GM12875 (cell line): ENCODE data around the gene ESRRA.
A peak's percentile ranks its signal among the peaks of the same experiment; 100 is the strongest.

ENCODE experiments used
- H3K4me3 ChIP-seq: one replicate; pipeline ENCODE4 v1.5.1; 2011; ENCODE audit warnings: low read depth, low read length, control low read depth
- CTCF ChIP-seq: IDR thresholded peaks from 2 replicates; pipeline ENCODE4 v1.5.1; 2011; ENCODE audit warnings: low read depth, mild to moderate bottlenecking, control low read depth, inconsistent platforms, low read length, moderate library complexity, borderline replicate concordance; ENCODE audit not compliant: insufficient read depth

The ESRRA gene

GRCh38 chr11:64305075-64305690, at the start of gene ESRRA:
Gene ESRRA, plus strand, starts transcription at chr11:64305524. Its CDS starts 1,656 bp downstream, at chr11:64307180.
- TF ChIP-seq CTCF: no peak
- peak within 1 kb of the TSS; percentile 65 for H3K4me3 ChIP-seq

- H3K4me3 ChIP-seq: no peak overlapping the region
- no peak for TF ChIP-seq CTCF
Measured at GRCh38 chr11:64256300-64256699, 49.0 kb upstream of the ESRRA start.

- H3K4me3 ChIP-seq: no peak overlapping the region
- no peak for TF ChIP-seq CTCF
Measured at GRCh38 chr11:64258356-64258755, 47.0 kb upstream of the ESRRA start.

- TF ChIP-seq CTCF: no peak
- no peak overlapping the region for H3K4me3 ChIP-seq
Measured at GRCh38 chr11:64258946-64259532, 46.3 kb upstream of the ESRRA start.

GRCh38 chr11:64259533-64260067, 45.7 kb upstream of the ESRRA start:
- H3K4me3 ChIP-seq: no peak overlapping the region
- TF ChIP-seq CTCF: no peak

- no peak overlapping the region for H3K4me3 ChIP-seq
- no peak for TF ChIP-seq CTCF
Measured at GRCh38 chr11:64260147-64260708, 45.1 kb upstream of the ESRRA start.
